Lower leg skin (tissue), 3 donors: ENCODE data around the gene TREX2.

Experiments used
- POLR2A ChIP-seq, 2 donors: fragments of 450-650 bp; IDR thresholded peaks; one replicate each; pipeline ENCODE4 v1.6.1; 2016 to 2017; ENCODE audit warnings: antibody characterized with exemption in 2 of 2, mild to moderate bottlenecking in 1 of 2, moderate library complexity in 1 of 2
- TF ChIP-seq, protein P1 (sequence below), 3 donors: fragments of 450-650 bp; IDR thresholded peaks; one replicate each; pipeline ENCODE4 v1.5.1; 2016; ENCODE audit warnings: antibody characterized with exemption in 3 of 3, mild to moderate bottlenecking in 3 of 3, moderate library complexity in 2 of 3

DNA sequence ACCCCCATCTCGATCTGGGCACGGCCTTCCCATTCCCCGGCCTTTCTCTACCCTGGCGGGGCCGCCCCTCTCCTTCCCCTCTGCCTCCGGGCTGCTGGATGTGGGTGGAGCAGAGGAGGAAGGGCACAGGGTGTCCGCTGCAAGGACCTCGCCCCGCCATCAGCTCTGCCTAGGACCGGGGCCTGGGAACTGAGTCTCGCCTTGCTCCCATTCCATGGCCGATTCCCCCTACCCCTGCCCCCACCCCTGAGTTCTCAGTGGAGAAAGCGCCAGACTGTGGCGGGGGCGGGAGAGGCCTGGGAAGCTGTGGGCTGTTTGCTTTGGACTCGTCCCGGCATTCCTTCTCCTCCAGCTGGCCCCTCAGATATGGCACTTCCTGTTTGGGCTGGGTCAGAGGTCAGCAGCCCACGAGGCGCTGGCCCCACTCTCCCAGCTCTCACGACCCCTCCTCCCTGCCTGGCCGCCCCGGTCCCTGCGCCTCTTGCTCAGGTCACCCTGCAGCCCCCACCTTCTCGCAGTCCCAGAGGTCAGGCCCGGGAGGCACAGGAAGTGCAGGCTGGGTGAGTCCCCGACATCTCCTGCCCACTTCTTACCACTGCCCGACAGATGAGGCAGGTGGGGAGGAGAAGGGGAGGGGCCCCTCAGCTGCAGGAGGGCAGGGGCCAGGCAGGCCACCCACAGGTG is 42.5 kb upstream of the TREX2 start:
- TF ChIP-seq, protein P1, sequence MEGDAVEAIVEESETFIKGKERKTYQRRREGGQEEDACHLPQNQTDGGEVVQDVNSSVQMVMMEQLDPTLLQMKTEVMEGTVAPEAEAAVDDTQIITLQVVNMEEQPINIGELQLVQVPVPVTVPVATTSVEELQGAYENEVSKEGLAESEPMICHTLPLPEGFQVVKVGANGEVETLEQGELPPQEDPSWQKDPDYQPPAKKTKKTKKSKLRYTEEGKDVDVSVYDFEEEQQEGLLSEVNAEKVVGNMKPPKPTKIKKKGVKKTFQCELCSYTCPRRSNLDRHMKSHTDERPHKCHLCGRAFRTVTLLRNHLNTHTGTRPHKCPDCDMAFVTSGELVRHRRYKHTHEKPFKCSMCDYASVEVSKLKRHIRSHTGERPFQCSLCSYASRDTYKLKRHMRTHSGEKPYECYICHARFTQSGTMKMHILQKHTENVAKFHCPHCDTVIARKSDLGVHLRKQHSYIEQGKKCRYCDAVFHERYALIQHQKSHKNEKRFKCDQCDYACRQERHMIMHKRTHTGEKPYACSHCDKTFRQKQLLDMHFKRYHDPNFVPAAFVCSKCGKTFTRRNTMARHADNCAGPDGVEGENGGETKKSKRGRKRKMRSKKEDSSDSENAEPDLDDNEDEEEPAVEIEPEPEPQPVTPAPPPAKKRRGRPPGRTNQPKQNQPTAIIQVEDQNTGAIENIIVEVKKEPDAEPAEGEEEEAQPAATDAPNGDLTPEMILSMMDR (IDR thresholded peaks at IDR 0.05), result no peak
- TF ChIP-seq POLR2A (IDR thresholded peaks at IDR 0.05), result no peak
